GM12891 (cell line): ENCODE measurements around the gene ATL1.

ENCODE experiments used
- DNase-seq: peaks from one replicate; pipeline ENCODE4 v3.0.0; 2011; ENCODE audit warnings: low spot score; ENCODE audit not compliant: insufficient read length
- FAIRE-seq: peaks from 2 replicates; lab custom pipeline; 2011; peaks lifted over from hg19 to GRCh38; lab: Jason Lieb, UNC
- PAX5 ChIP-seq: IDR thresholded peaks from 2 replicates; pipeline ENCODE4 v1.6.1; 2011; ENCODE audit warnings: low read length, moderate library complexity, mild to moderate bottlenecking; ENCODE audit not compliant: insufficient read depth, severe bottlenecking
- POLR2A ChIP-seq: IDR thresholded peaks from 2 replicates; pipeline ENCODE4 v1.6.1; 2011; ENCODE audit warnings: low read depth, low read length, control low read depth
- POLR2AphosphoS5 ChIP-seq: IDR thresholded peaks from 2 replicates; pipeline ENCODE4 v1.6.1; 2011; ENCODE audit warnings: low read depth, low read length, control low read depth
- POU2F2 ChIP-seq: IDR thresholded peaks from 2 replicates; pipeline ENCODE4 v1.6.1; 2011; ENCODE audit warnings: low read depth, mild to moderate bottlenecking, control low read depth, low read length, moderate library complexity
- SPI1 ChIP-seq: IDR thresholded peaks from 2 replicates; pipeline ENCODE4 v1.6.1; 2011; ENCODE audit warnings: low read depth, low read length, control low read depth
- TAF1 ChIP-seq: IDR thresholded peaks from 2 replicates; pipeline ENCODE4 v1.6.1; 2011; ENCODE audit warnings: low read depth, low read length, control low read depth

ATL1 gene

DNA sequence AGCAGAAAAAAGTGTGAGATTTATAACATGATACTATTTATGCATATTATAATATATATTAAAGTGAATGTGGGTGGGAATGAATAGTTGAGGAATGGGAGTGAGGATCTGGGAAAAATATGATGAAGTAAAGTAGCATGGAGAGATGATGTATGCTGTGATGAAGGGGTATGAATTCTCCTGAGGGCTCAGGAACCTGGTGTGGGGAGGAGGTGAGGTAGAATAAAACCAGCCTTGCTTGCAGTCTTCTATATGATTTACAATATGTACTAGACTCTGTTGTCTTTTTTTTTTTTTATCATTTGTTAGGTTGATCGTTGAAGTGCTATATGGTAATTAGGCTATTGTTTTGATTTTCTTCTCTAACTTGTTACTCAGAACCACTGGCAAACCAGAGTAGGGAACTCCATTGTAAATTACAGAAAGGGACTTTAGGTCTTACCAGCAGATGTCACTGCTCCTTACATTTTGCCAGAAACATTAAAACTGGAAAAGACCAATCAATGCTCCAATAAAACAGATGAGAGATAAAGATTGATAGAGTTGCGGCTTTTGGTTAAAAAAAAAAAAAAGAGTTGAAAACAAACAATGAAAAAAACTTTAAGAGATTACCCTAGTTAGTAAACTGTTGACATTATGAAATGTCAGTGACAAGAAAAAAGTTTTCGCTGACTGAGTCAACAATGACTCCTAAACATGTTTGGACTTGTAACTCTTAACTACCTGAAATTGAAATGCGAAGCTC lies 39.9 kb downstream of the ATL1 start:
- TF ChIP-seq TAF1 = no peak
- TF ChIP-seq SPI1 = no peak
- TF ChIP-seq PAX5 = no peak
- no peak for TF ChIP-seq POU2F2
- no peak for TF ChIP-seq POLR2AphosphoS5

DNA sequence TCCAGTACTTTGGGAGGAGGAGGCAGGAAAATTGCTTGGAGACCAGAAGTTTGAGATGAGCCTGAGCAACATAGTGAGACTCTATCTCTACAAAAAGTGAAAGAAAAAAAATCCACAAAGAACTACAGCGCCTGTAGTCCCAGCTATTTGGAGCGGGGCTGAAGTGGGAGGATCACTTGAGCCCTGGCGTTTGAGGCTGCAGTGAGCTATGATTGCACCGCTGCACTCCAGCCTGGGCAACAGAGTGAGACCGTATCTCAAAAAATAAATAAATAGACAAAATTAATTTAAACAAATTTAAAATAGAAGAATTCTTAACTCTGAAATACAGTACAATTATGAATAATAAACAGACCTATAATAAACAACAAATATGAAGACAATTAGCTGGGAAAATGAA lies 40.9 kb downstream of the ATL1 start:
- DNase-seq (no peak), FAIRE-seq (no peak)
- TF ChIP-seq TAF1 (no peak), POLR2AphosphoS5 (no peak), PAX5 (no peak), POLR2A (no peak), POU2F2 (no peak), SPI1 (no peak)

More for the DNA sequence above, 39.9 kb downstream of the ATL1 start:
- DNase-seq (no peak), FAIRE-seq (peak; percentile 57)

DNA sequence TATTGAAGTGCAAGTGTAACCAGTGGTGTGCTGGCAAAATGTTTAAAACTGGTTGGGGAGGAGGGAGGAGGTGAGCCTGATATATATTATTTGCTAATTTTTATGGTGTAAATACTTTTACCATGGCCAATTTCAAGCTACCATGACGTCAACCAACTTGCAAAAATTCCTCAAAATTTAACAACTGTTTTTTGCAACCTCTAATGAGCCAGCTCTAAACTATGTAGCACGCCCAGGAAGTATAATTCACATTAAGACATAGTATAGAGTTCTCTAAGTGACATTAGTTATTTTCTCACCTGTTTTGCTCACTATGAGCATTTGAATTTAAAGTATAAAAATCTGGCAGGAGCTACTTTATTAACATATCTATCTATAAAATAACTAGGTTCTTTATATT lies 41.4 kb downstream of the ATL1 start:
- no peak for FAIRE-seq
- TF ChIP-seq POLR2AphosphoS5 = no peak
- TF ChIP-seq POU2F2 = no peak
- TF ChIP-seq POLR2A = no peak
- TF ChIP-seq SPI1 = no peak
- no peak for TF ChIP-seq TAF1
- no peak for TF ChIP-seq PAX5
- DNase-seq = no peak

DNA sequence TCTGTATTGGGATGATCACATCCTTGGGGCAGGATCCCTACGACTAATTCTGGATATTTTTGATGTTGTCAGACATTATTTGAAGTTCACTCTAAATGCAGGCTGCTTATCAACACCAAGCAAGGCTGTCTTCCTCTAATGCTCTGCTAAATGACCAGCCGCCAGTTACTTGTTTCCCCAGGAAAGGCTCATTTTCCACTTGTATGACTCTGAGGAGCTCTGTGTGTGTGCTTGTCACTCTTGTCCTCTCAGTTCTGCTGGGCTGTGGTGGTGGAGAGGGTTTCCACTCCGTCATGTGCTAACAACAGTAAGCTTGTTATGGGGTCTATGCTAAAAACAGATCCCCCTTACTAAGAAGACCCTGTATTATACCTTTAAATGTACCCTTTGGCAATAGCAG lies 42.1 kb downstream of the ATL1 start:
- DNase-seq = no peak
- peak; percentile 47 for FAIRE-seq

DNA sequence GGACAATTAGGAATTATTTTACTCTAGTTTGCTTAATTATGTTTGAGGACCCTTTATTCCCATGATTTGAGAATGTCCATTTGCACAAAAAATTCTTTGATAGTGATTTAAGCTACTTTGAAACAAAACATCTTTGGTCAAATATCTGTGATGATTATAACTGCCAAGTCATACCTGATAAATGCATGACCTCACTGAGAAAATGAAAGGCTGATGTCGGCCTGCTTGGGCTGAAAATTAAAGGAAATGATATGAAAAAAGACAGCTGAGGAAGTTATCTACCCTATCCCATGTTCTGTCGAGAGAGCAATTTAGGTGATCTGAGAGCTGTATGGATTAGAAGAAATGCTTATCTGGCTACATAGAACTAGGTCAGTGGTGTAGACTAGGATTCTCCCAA lies 43.6 kb downstream of the ATL1 start:
- DNase-seq = no peak
- no peak for FAIRE-seq
- TF ChIP-seq SPI1 (no peak), POU2F2 (no peak)

More for the DNA sequence above, 42.1 kb downstream of the ATL1 start:
- TF ChIP-seq PAX5 = no peak
- no peak for TF ChIP-seq SPI1
- no peak for TF ChIP-seq POLR2A
- TF ChIP-seq POLR2AphosphoS5 = no peak
- no peak for TF ChIP-seq TAF1
- TF ChIP-seq POU2F2 = no peak

DNA sequence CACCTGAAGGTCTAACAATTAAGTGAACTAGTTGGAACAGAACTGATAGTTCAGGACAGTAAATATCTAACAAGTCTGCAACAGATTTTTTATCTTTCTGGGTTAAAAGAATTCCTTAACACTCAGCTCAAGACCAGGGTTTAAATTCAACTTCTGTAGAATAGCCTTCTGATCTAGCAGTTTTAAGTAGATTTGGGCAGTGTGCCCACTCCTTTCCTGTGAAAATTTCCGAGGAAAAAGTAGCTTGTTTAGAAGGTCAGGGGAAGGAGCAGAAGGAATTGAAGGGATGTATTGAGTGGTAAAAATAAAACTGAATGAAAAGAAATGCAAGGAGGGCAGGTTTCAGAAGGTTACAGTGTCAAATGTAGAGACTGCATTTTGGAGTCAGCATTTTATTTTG lies 45.8 kb downstream of the ATL1 start:
- TF ChIP-seq POU2F2 (no peak), PAX5 (no peak), POLR2AphosphoS5 (no peak)
- no peak for DNase-seq
- no peak for FAIRE-seq

DNA sequence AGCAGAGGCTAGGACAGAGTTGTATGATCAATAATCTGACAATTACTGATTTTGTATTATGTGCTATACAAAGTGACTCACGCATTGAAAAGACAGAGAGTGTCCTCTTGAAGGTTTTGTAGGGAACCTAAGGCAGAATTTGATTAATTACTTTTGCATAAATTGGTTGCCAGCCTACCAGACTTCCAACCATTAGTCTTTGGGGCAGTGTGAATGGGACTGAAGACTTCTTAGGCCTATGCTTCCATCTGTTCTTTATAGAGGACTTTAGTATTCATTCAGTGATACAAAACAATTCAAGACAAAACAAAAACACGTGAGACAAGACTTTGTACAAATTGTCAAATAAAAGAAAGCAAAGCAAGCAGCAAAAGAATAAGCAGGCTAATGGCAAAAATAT lies 46.5 kb downstream of the ATL1 start:
- no peak for TF ChIP-seq POLR2A
- no peak for TF ChIP-seq POLR2AphosphoS5
- TF ChIP-seq PAX5 = no peak
- no peak for TF ChIP-seq SPI1
- no peak for TF ChIP-seq TAF1
- TF ChIP-seq POU2F2 = no peak
- FAIRE-seq = no peak
- DNase-seq = no peak

DNA sequence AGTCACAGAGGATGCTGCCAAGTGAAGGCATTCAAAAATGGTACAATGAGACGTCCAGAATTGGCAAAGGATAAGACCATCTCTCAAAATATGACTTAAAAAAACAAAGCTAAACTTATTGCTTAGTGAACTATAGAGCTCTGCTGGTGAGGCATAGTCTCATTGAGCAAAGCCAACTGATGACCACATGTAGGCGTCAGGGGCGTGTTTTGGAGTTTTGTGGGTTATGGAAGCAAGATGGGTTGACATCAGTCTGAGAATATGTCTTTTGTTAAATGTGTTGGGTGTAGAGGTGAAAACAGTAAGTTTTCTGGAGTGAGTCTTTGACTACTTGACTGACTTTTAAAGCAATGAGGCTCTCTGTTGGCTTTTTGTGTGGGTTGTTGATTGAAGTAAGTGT lies 47.2 kb downstream of the ATL1 start:
- FAIRE-seq = no peak
- no peak for DNase-seq
- no peak for TF ChIP-seq SPI1
- TF ChIP-seq POLR2A = no peak
- no peak for TF ChIP-seq PAX5
- no peak for TF ChIP-seq POLR2AphosphoS5
- no peak for TF ChIP-seq TAF1
- no peak for TF ChIP-seq POU2F2

DNA sequence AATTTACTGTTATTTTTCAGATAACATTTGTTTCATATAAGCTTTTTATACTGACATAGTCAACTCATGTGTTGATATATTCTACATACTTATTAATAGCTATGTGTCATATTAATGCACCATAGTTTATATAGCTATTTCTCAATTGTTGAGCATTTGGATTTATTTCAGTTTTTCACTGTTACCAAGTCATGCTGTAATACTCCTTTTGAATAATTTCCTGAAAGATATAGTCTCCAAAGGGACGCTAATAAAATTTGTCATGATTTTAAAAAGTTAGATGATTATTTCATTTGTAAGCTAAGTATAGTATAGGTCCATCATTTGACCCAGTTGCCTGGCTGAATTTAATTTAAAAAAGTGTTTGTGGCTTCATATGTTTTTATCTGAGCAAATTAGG lies 47.8 kb downstream of the ATL1 start:
- DNase-seq (no peak), FAIRE-seq (no peak)
- TF ChIP-seq SPI1 (no peak), POLR2A (no peak), POU2F2 (no peak), PAX5 (no peak), POLR2AphosphoS5 (no peak), TAF1 (no peak)

DNA sequence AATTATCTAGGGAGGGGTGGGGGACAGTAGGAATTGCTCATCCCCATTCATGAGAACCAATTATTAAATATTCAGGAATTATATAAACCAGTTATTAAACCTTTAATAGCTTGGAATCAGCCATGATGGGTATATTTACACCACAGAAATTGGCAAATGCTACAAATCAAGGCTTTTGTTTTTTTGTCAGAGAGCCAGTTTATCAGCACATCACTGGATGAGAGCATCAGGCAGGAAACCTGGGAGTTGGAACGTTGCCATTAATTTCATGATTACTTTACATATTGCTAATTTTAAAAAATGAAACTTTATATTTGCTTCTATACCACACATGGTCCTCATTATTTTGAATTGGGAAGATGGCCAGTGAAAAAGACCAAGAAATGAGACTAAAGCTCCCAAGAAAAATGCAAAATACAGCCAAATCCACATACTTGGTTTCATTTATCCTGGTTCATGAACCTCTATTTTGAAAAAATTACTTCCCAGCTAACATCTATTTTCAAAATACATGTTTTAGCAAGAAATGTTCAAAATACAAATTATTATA lies 48.4 kb downstream of the ATL1 start:
- TF ChIP-seq POLR2A (no peak), SPI1 (no peak), POU2F2 (no peak)
- FAIRE-seq (no peak), DNase-seq (no peak)

DNA sequence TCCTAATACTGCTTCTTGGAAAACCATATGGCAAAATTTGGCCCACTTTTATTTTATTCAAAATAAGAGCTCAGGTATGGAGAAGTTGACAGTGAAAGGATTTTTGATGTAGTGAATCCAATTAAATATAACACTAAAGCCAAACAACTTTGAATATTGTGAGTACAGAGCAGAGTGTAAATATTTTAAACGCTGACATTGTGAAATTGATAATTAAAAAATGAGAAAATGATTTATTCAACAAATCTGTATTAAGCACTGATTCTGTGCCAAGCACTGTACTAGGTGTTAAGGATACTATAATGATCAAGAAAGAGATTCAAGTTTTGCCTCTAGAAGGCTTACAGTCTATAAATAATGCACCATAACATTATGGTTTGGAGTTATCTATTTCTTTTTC lies 50.5 kb downstream of the ATL1 start:
- no peak for DNase-seq
- no peak for TF ChIP-seq TAF1
- TF ChIP-seq POLR2A = no peak
- no peak for TF ChIP-seq POU2F2
- TF ChIP-seq SPI1 = no peak
- no peak for TF ChIP-seq POLR2AphosphoS5
- TF ChIP-seq PAX5 = no peak
- no peak for FAIRE-seq

DNA sequence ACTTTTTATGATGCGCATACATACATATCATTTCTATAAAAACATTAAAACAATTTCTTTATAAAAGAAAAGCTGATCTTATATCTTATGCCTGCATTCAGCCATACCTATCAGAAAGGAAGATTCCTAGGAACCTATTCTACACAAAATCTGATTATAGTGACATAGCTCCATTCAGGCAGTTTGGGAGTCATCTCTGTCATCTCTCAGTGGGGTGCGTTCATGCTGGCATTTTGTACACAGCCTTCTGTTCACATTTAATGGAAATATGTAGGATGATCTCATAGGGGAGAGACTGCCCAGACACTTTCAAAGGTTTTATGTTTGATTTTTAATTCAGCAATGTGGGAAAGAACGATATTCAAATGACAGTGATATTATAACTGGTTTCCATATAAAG lies 52.9 kb downstream of the ATL1 start:
- no peak for DNase-seq
- TF ChIP-seq TAF1 (no peak), SPI1 (no peak), PAX5 (no peak), POLR2A (no peak), POLR2AphosphoS5 (no peak), POU2F2 (no peak)
- FAIRE-seq = no peak
